K562 (cell line): Measurements from ENCODE around the gene EFCAB7. TPM values are rescaled to one million over a fixed set of nuclear protein-coding genes. Genes with fewer than 3 reads are reported as not detected.
"Not testable (repeated sequence)": the region's sequence is repeated elsewhere in the genome, so short reads cannot be mapped to it uniquely, and the experiment has no call there.

ENCODE experiments used
- ATAC-seq: fragments of 200-7000 bp; cut with Tn5 transposase; 3 replicates; pipeline ENCODE4 v1.9.1; 2020; ENCODE audit warnings: moderate library complexity
- BruUV-seq: library from RNA; stranded (reverse); fragments of 400-500 nt; replicated peaks from 2 replicates; lab custom pipeline; 2021; lab: Mats Ljungman, UMichigan
- CTCF ChIA-PET: fragments of 300-600 bp; formaldehyde crosslinking; extraction: SDS; loops from one replicate; lab custom pipeline; 2021; ENCODE audit warnings: low intra/inter-chr PET ratio; lab: Yijun Ruan, JAX
- POLR2A ChIA-PET: fragments of 300-600, 350-650 bp; sonication (Branson Sonifier 250); formaldehyde crosslinking; extraction: SDS; loops from one replicate; lab custom pipeline; 2021; ENCODE audit warnings: antibody characterized with exemption, inconsistent platforms; lab: Yijun Ruan, JAX
- DNase-seq, 4 experiments: peaks; one replicate each; pipeline versions ENCODE4 v3.0.0 to v3.0.0-alpha.2; 2011 to 2018; ENCODE audit warnings: low spot score in 3 of 4, mixed read lengths in 3 of 4; ENCODE audit errors: extremely low read depth in 1 of 4
- FAIRE-seq: peaks from 2 replicates; lab custom pipeline; 2011; peaks lifted over from hg19 to GRCh38; lab: Jason Lieb, UNC
- H2AFZ ChIP-seq: 2 replicates; pipeline ENCODE4 v1.6.0; 2011; ENCODE audit warnings: low read depth, low read length, control low read depth, inconsistent platforms
- H3K27ac ChIP-seq: fragments of 200-600 bp; 3 replicates; pipeline ENCODE4 v1.8.0; 2011; ENCODE audit warnings: low read depth, mild to moderate bottlenecking, control low read depth, inconsistent platforms, low read length, moderate library complexity, mixed read lengths; ENCODE audit errors: extremely low read depth
- H3K27me3 ChIP-seq, 2 experiments: fragments of 300-600 bp in 1 of 2; 2 replicates in 1 of 2; 3 replicates in 1 of 2; pipeline versions ENCODE4 v1.6.0 to v1.8.0; 2011; ENCODE audit warnings: inconsistent platforms in 2 of 2, low read length in 2 of 2, mild to moderate bottlenecking in 1 of 2, mixed read lengths in 1 of 2, moderate library complexity in 1 of 2; ENCODE audit not compliant: control insufficient read depth in 2 of 2, insufficient read depth in 2 of 2
- H3K36me3 ChIP-seq: fragments of 300-600 bp; 3 replicates; pipeline ENCODE4 v1.8.0; 2011; ENCODE audit warnings: mild to moderate bottlenecking, low read length, inconsistent platforms; ENCODE audit not compliant: control insufficient read depth, insufficient read depth
- H3K4me1 ChIP-seq, 2 experiments: fragments of 200-600 bp in 1 of 2; replicated peaks in 1 of 2; 2 replicates in 1 of 2; 3 replicates in 1 of 2; pipeline versions ENCODE4 v1.5.1 to v1.8.0; 2011; ENCODE audit warnings: inconsistent platforms in 2 of 2, low read length in 2 of 2, mild to moderate bottlenecking in 1 of 2, mixed read lengths in 1 of 2, moderate library complexity in 1 of 2; ENCODE audit not compliant: control insufficient read depth in 2 of 2, insufficient read depth in 2 of 2
- H3K4me2 ChIP-seq: 2 replicates; pipeline ENCODE4 v1.6.1; 2011; ENCODE audit warnings: low read length, control low read depth, inconsistent platforms, mixed read lengths; ENCODE audit not compliant: insufficient read depth
- H3K4me3 ChIP-seq: fragments of 200-600 bp; sonication (generic), shearing (Covaris generic); 2 replicates; pipeline ENCODE4 v1.5.1; 2016; ENCODE audit warnings: control low read depth, inconsistent platforms
- H3K79me2 ChIP-seq: fragments of 200-600 bp; 3 replicates; pipeline ENCODE4 v1.8.0; 2011; ENCODE audit warnings: low read length, inconsistent platforms; ENCODE audit not compliant: control insufficient read depth, insufficient read depth
- H3K9ac ChIP-seq, 2 experiments: 2 replicates each; pipeline versions ENCODE4 v1.6.0 to v1.6.1; 2011; ENCODE audit warnings: low read depth in 2 of 2, low read length in 2 of 2, control low read depth in 1 of 2, inconsistent platforms in 1 of 2, mild to moderate bottlenecking in 1 of 2, mixed read lengths in 1 of 2; ENCODE audit not compliant: insufficient read depth in 1 of 2
- H3K9me1 ChIP-seq: one replicate; pipeline ENCODE4 v1.6.0; 2011; ENCODE audit warnings: inconsistent platforms, mild to moderate bottlenecking, low read length, moderate library complexity; ENCODE audit not compliant: control insufficient read depth, insufficient read depth
- H3K9me3 ChIP-seq: replicated peaks from 2 replicates; pipeline ENCODE4 v1.5.1; 2011; ENCODE audit warnings: low read depth, low read length, inconsistent platforms; ENCODE audit not compliant: control insufficient read depth, insufficient read depth
- H4K20me1 ChIP-seq: replicated peaks from 2 replicates; pipeline ENCODE4 v1.6.1; 2011; ENCODE audit warnings: low read length, inconsistent platforms, mixed read lengths; ENCODE audit not compliant: control insufficient read depth, insufficient read depth
- ARID3A ChIP-seq: IDR thresholded peaks from 2 replicates; pipeline ENCODE4 v1.6.1; 2012; ENCODE audit warnings: low read depth, low read length, improper control_type of control experiment, borderline replicate concordance
- ATF7 ChIP-seq: fragments of 450-650 bp; IDR thresholded peaks from 2 replicates; pipeline ENCODE4 v1.7.1; 2014; ENCODE audit warnings: mild to moderate bottlenecking, moderate library complexity
- CEBPZ ChIP-seq: fragments of 150-350 bp; IDR thresholded peaks from 2 replicates; pipeline ENCODE4 v1.6.1; 2014; ENCODE audit warnings: low read depth, mild to moderate bottlenecking, low read length, borderline replicate concordance
- ETS2 ChIP-seq: IDR thresholded peaks from 2 replicates; pipeline ENCODE4 v1.6.1; 2016; ENCODE audit warnings: borderline replicate concordance, missing genetic modification characterization, mild to moderate bottlenecking, moderate library complexity, missing compliant biosample characterization; ENCODE audit not compliant: poor library complexity, severe bottlenecking
- MAFK ChIP-seq: IDR thresholded peaks from 2 replicates; pipeline ENCODE4 v1.6.1; 2011; ENCODE audit warnings: low read length, improper control_type of control experiment
- NFIC ChIP-seq: fragments of 450-650 bp; IDR thresholded peaks from 2 replicates; pipeline ENCODE4 v1.6.1; 2017; ENCODE audit warnings: mild to moderate bottlenecking, inconsistent platforms
- U2AF2 ChIP-seq: fragments of 200-400 bp; formaldehyde crosslinking; optimal IDR thresholded peaks from 2 replicates; pipeline ENCODE3; 2017; ENCODE audit warnings: low read depth, mild to moderate bottlenecking, low read length
- WGBS: fragments of 100-300 bp; shearing (Covaris generic); methylation state at CpG from one replicate; pipeline ENCODE4 v1.1.6; 2016; ENCODE audit warnings: low coverage, mixed read lengths; ENCODE audit not compliant: insufficient coverage; ENCODE audit errors: missing lambda C conversion rate; 5-methylcytosine and 5-hydroxymethylcytosine counted together
- in situ Hi-C: fragments of 300-500 bp; cut with MboI; formaldehyde crosslinking; loops from 4 replicates; pipeline ENCODE4 v1.15.0; 2018; ENCODE audit warnings: inconsistent platforms, mixed read lengths
- intact Hi-C: fragments of 100-400 bp; cut with micrococcal nuclease; formaldehyde crosslinking; loops from 2 replicates; pipeline ENCODE4 v1.14.2; 2022
- polyA plus RNA-seq, 8 experiments: library from polyadenylated mRNA; depleted of rRNA in 4 of 8; stranded (reverse) in 5 of 8; unstranded in 3 of 8; fragments of >200 nt; fragmentation: Nextera tagmentation in 2 of 8; fragmentation: Illumina TruSeq in 1 of 8; extraction: Ambion mirVana in 2 of 8; extraction: Trizol in 1 of 8; gene quantifications; 2 replicates each; pipeline versions ENCODE4 v1.2.1 to v1.2.3, GENCODE V29; 2011 to 2014; ENCODE audit warnings: inconsistent platforms in 1 of 8, missing spikeins in 1 of 8
- total RNA-seq, 7 experiments: library from RNA; depleted of rRNA in 6 of 7; stranded (reverse); fragments of >200 nt in 6 of 7; fragmentation: Illumina TruSeq in 2 of 7; extraction: Trizol in 2 of 7; gene quantifications; 2 replicates each; pipeline versions ENCODE4 v1.2.1 to v1.2.3, GENCODE V29; 2011 to 2021; ENCODE audit warnings: low replicate concordance in 1 of 7
- TF ChIP-seq, protein P1 (sequence below), 3 experiments: IDR thresholded peaks in 2 of 3; conservative IDR thresholded peaks in 1 of 3; 2 replicates each; pipeline ENCODE4 v1.5.1; 2011 to 2012; ENCODE audit warnings: low read length in 3 of 3, mild to moderate bottlenecking in 3 of 3, control low read depth in 2 of 3, improper control_type of control experiment in 1 of 3, inconsistent platforms in 1 of 3, low read depth in 1 of 3, mixed read lengths in 1 of 3, moderate library complexity in 1 of 3; ENCODE audit not compliant: insufficient read depth in 2 of 3

EFCAB7 gene
- total and polyA plus RNA-seq, 9 of the 15 experiments (the other 6 are each of a cell fraction or from before 2014, with no cell fraction given), result 3.2 to 7.6 (median 5.7) TPM

- Histone ChIP-seq H2AFZ (no peak overlapping the region), H3K79me2 (no peaks in the 10 kb centered on the region), H3K27ac (no peak overlapping the region), H3K4me1 (no peaks in the 10 kb centered on the region), H3K36me3 (no peaks in the 10 kb centered on the region), H4K20me1 (no peaks in the 10 kb centered on the region), H3K9me3 (no peaks in the 10 kb centered on the region), H3K27me3 (no peaks in the 10 kb centered on the region), H3K4me2 (no peak overlapping the region), H3K9me1 (no peaks in the 10 kb centered on the region), H3K9ac (no peak overlapping the region), H3K4me3 (no peak overlapping the region)
- ChIA-PET POLR2A (no interaction called here), CTCF (interaction anchor here (1.1 to 1.3 kb wide), 2 partner anchors 18 to 671 kb away, joined by 3 to 5 read pairs; no protein-coding TSS in a partner anchor)
- intact Hi-C loops, result no loop called here
- no TSS peak for BruUV-seq
- FAIRE-seq (no peak), ATAC-seq (no peak), DNase-seq (peak in 3 of 4 experiments; percentile 15 to 23 (median 18))
- WGBS, result 12% methylated on average over 4 of the region's 4 CpGs
- no peak for TF ChIP-seq U2AF2
- TF ChIP-seq NFIC, result peak; percentile 87
- TF ChIP-seq MAFK, result no peak
- TF ChIP-seq CEBPZ, result no peak
- peak; percentile 80; the same call in 1 of the 2 replicates for TF ChIP-seq ARID3A
- no peak for TF ChIP-seq ATF7
- TF ChIP-seq, protein P1, sequence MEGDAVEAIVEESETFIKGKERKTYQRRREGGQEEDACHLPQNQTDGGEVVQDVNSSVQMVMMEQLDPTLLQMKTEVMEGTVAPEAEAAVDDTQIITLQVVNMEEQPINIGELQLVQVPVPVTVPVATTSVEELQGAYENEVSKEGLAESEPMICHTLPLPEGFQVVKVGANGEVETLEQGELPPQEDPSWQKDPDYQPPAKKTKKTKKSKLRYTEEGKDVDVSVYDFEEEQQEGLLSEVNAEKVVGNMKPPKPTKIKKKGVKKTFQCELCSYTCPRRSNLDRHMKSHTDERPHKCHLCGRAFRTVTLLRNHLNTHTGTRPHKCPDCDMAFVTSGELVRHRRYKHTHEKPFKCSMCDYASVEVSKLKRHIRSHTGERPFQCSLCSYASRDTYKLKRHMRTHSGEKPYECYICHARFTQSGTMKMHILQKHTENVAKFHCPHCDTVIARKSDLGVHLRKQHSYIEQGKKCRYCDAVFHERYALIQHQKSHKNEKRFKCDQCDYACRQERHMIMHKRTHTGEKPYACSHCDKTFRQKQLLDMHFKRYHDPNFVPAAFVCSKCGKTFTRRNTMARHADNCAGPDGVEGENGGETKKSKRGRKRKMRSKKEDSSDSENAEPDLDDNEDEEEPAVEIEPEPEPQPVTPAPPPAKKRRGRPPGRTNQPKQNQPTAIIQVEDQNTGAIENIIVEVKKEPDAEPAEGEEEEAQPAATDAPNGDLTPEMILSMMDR (IDR thresholded peaks at IDR 0.05 in 2 of 3, conservative IDR thresholded peaks at IDR 0.05 in 1 of 3; ENCODE audit: insufficient read depth in 2 of 3, low read depth in 1 of 3, low read length in 3 of 3), result peak; percentile 33 to 60 (median 49); a peak in 4 of 6 replicates
- no peak for TF ChIP-seq ETS2 (tag)
- in situ Hi-C loops, result no loop called here
These were observed 52.1 kb downstream of the EFCAB7 start for GRCh38 chr1:63575340-63575826.

- H3K27ac ChIP-seq, POLR2A ChIA-PET, BruUV-seq, H3K9me3 ChIP-seq, H3K4me1 ChIP-seq, ATAC-seq, H3K79me2 ChIP-seq, H2AFZ ChIP-seq, H3K9ac ChIP-seq, DNase-seq, H3K27me3 ChIP-seq, H3K4me2 ChIP-seq, CTCF ChIA-PET, in situ Hi-C loops, FAIRE-seq, H3K4me3 ChIP-seq, H3K9me1 ChIP-seq, H4K20me1 ChIP-seq, intact Hi-C loops, H3K36me3 ChIP-seq: not testable (repeated sequence)
- whole genome bisulfite sequencing, result 0% methylated on average over 1 of the region's 1 CpG
These were observed 63.0 kb downstream of the EFCAB7 start for GRCh38 chr1:63586326-63586725.
